ENCODE data around the gene CALR3.
A peak's percentile ranks its signal among the peaks of the same experiment; 100 is the strongest.

The CALR3 gene

DNA sequence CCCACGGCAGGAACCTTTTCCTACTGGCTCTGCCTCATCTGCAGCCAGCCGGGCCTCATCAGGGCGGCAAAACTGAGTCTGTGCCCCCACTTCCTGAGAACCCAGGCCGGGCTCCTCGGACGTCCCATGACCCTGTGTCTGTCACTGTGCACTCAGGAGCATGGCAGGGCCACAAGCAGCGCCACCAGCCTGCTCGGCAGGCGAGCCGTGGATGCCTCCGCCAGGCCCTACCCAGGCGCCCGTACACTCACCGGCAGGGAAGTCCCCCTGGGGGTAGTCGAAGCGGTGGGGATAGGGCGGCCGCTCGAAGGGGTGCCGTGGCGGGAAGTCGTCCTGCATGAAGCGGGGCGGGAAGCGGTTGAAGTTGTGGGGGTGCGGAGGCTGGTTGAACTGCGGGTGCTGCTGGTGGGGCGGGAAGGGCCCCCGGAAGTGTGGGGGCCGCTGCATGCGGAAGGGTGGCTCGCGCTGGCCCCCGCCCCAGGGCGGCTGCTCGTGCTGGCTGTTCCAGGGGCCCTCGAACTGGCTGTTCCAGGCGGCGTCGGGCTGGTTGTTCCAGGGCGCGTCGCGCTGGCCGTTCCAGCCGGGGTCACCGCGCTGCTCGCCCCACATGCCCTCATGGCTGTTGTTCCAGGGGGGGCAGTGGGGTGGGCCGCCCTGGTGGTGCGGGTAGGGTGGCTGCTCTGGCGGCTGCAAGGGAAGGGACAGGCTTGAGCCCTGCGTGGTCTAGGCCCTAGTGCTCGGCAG, 29.2 kb upstream of the CALR3 start:
- FAIRE-seq (no peak), DNase-seq (ENCODE audit: insufficient read length, low spot score) (no peak)
- TF ChIP-seq POLR2A (IDR thresholded peaks at IDR 0.05; ENCODE audit: low read depth, low read length) (no peak), PAX5 (IDR thresholded peaks at IDR 0.05; ENCODE audit: insufficient read depth, low read length, severe bottlenecking) (no peak), POLR2AphosphoS5 (IDR thresholded peaks at IDR 0.05; ENCODE audit: low read depth, low read length) (no peak), SPI1 (IDR thresholded peaks at IDR 0.05; ENCODE audit: low read depth, low read length) (no peak), TAF1 (IDR thresholded peaks at IDR 0.05; ENCODE audit: low read depth, low read length) (no peak), POU2F2 (IDR thresholded peaks at IDR 0.05; ENCODE audit: low read depth, low read length) (no peak)

DNA sequence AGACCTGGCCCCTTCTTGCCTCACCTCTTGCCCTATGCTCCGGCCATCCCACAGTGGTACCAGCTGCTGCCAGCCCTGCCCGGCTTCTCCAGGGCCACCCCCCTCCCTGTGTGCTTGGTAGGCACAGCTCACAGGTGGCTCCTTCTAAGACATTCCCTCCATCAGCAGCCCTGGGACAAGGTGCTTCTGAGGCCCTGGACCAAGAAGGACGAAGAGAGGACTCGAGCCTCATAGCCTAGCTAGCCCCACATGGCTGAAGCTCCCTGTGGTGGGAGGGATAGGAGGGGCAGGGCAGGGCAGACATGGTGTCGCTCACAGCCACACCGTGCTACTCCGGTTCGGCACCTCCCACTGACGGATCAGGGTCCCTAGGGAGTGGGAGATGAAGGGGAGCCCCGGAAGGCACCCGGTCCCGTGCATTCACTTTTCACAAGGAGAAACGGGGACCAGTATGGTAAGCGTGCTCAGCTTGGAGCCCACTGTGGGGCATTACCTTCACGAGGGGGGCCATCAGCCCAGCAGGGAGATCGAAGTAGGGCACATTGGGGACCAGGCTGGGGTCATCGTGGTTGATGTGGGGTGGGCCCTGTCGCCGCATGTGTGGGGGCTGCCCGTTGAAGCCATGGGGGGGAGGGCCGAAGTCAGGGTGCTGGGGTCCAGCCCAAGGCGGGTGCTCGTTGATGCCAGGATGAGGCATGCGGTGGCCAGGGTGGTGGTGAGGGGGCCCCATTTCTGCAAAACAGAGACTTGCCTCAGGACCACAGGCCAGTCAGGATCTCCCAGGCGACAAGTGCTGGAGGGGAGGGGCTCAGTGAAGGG, 26.8 kb upstream of the CALR3 start:
- no peak for TF ChIP-seq POU2F2 (IDR thresholded peaks at IDR 0.05; ENCODE audit: low read depth, low read length)
- no peak for TF ChIP-seq SPI1 (IDR thresholded peaks at IDR 0.05; ENCODE audit: low read depth, low read length)
- no peak for TF ChIP-seq POLR2A (IDR thresholded peaks at IDR 0.05; ENCODE audit: low read depth, low read length)
- TF ChIP-seq TAF1 (IDR thresholded peaks at IDR 0.05; ENCODE audit: low read depth, low read length): no peak
- TF ChIP-seq PAX5 (IDR thresholded peaks at IDR 0.05; ENCODE audit: insufficient read depth, low read length, severe bottlenecking): no peak
- TF ChIP-seq POLR2AphosphoS5 (IDR thresholded peaks at IDR 0.05; ENCODE audit: low read depth, low read length): no peak
- FAIRE-seq: no peak
- DNase-seq (ENCODE audit: insufficient read length, low spot score): no peak

DNA sequence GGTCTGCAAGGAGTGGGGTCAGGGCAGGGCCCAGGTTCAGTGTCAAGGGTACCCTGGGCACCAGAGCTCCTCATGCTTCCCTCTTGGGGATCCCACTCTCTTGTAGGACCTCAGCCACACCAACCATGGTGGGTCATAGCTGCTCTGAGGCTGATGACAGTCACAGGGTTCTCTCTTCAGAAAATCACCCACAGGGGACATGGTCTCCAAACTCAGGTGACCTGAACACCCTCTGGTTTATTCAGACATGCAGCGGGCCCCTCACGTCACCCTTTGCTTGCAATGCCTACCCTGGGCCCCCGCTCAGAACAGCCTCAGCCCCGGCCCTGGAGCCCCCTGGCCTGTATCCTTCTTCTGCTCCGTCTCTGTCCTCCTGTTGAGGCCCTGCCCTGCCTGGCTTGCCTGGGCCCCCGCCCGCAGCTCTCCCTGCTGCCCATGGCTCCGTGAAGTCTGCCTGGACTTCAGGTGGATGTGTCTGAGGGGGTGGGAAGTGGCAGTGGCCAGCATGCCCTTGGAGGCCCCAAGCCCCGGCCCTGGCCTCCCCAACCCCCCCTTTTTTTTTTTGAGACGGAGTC, 25.8 kb upstream of the CALR3 start:
- no peak for FAIRE-seq
- TF ChIP-seq POU2F2 (IDR thresholded peaks at IDR 0.05; ENCODE audit: low read depth, low read length): no peak
- no peak for TF ChIP-seq POLR2A (IDR thresholded peaks at IDR 0.05; ENCODE audit: low read depth, low read length)
- no peak for TF ChIP-seq PAX5 (IDR thresholded peaks at IDR 0.05; ENCODE audit: insufficient read depth, low read length, severe bottlenecking)
- no peak for TF ChIP-seq TAF1 (IDR thresholded peaks at IDR 0.05; ENCODE audit: low read depth, low read length)
- TF ChIP-seq SPI1 (IDR thresholded peaks at IDR 0.05; ENCODE audit: low read depth, low read length): no peak
- no peak for TF ChIP-seq POLR2AphosphoS5 (IDR thresholded peaks at IDR 0.05; ENCODE audit: low read depth, low read length)
- no peak for DNase-seq (ENCODE audit: insufficient read length, low spot score)

DNA sequence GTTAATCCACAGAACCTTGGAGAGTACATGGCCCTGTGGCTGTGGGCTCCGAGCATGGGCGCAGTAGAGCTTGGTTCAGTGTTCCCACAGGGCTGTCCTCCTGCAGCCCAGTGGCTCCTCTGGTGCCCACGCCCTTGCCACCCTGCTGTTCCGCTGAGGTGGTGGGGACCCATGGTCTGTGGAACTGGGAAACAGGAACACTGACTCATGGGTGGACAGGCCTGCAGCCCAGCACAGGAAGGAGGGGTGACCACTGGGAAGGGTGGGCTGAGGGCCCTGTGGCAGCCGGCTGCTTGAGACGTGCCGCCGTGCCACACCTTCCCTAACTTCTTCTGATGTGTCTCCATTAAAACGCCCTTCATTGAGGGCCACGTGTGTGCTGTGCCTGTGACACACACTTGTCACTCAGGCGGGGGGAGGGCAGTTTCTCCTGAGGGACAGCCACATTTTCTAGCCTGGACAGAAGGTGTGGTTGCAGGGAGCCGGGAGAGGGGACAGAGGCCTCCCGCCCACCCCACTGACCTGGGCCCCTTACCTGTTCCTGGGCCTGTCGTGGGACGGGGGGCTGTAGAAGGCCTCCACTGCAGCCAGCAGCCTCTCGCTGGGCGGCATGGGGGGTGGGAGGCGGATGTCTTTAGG, 25.1 kb upstream of the CALR3 start:
- DNase-seq (ENCODE audit: insufficient read length, low spot score) (no peak), FAIRE-seq (no peak)
- TF ChIP-seq PAX5 (IDR thresholded peaks at IDR 0.05; ENCODE audit: insufficient read depth, low read length, severe bottlenecking) (no peak), POLR2A (IDR thresholded peaks at IDR 0.05; ENCODE audit: low read depth, low read length) (no peak; the same call in 1 of the 2 replicates), POLR2AphosphoS5 (IDR thresholded peaks at IDR 0.05; ENCODE audit: low read depth, low read length) (no peak; the same call in 1 of the 2 replicates), TAF1 (IDR thresholded peaks at IDR 0.05; ENCODE audit: low read depth, low read length) (no peak), SPI1 (IDR thresholded peaks at IDR 0.05; ENCODE audit: low read depth, low read length) (no peak), POU2F2 (IDR thresholded peaks at IDR 0.05; ENCODE audit: low read depth, low read length) (no peak)

DNA sequence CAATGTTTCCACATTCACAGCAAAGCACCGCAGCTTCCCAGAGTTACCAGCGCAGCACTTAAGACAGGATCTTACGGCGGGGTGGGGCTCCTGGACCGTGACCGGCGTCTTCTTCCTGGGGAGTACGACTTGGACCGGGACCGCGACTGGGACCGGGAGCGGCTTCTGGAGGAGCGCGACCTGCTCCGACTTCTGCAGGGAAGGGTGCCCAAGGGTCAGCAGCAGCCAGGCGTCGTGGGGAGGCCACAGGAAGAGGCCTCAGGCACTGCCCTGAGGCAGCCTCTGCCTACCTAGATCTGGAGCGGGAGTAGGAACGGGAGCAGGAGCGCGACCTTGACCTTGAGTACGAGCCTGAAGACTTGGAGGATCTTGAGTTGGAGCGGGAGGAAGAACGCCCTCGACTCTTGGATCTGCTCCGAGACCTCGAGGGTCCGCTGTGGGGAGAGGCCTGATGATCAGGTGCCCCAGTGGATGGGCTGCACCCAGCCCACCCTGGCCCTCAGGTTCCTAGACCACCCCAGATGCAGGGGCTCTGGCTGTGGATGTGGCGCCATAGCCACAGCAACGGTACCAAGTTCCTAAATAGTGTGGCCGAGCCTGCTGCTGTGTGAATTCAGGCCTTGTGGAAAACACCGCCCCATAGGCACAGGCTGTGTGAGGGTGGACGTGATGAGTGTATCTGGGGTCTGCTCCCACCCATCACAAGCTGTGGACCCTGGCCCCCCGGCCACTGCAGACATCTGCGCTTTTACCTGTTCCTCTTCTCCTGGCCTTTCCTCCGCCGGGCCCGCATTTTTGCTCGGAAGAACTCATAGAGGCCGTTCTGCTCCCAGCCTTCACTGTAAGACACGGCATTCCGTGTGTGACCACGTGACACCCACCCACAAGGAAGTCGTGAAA, 24.4 kb upstream of the CALR3 start:
- DNase-seq (ENCODE audit: insufficient read length, low spot score) (no peak), FAIRE-seq (no peak)
- TF ChIP-seq TAF1 (IDR thresholded peaks at IDR 0.05; ENCODE audit: low read depth, low read length): no peak
- peak; percentile 39; the same call in 1 of the 2 replicates for TF ChIP-seq POLR2A (IDR thresholded peaks at IDR 0.05; ENCODE audit: low read depth, low read length)

DNA sequence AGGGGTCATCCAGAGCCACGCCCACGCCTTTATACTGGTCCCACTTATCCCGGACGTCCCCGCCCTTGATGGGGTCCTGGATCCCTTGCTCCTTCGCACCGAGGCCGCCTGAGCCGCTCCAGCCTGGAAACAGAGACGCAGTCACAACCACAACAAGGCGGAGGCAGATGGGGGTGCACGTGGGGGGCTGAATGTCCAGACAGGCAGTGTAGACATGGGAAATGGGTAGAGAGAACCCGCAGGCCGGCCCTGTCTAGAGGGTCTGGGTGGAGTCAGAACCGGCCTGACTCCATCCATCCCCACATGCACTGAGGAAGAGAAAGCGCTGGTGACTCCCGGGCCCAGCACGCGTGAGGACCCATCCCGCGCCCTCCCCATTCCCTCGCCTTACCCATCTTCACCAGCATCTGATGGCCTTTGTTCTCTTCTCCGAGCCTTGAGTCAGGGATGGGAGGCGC, 23.3 kb upstream of the CALR3 start:
- no peak for FAIRE-seq
- no peak for DNase-seq (ENCODE audit: insufficient read length, low spot score)
- TF ChIP-seq POU2F2 (IDR thresholded peaks at IDR 0.05; ENCODE audit: low read depth, low read length) (no peak), TAF1 (IDR thresholded peaks at IDR 0.05; ENCODE audit: low read depth, low read length) (no peak), SPI1 (IDR thresholded peaks at IDR 0.05; ENCODE audit: low read depth, low read length) (no peak), POLR2A (IDR thresholded peaks at IDR 0.05; ENCODE audit: low read depth, low read length) (no peak), POLR2AphosphoS5 (IDR thresholded peaks at IDR 0.05; ENCODE audit: low read depth, low read length) (no peak; the same call in 1 of the 2 replicates), PAX5 (IDR thresholded peaks at IDR 0.05; ENCODE audit: insufficient read depth, low read length, severe bottlenecking) (no peak)

DNA sequence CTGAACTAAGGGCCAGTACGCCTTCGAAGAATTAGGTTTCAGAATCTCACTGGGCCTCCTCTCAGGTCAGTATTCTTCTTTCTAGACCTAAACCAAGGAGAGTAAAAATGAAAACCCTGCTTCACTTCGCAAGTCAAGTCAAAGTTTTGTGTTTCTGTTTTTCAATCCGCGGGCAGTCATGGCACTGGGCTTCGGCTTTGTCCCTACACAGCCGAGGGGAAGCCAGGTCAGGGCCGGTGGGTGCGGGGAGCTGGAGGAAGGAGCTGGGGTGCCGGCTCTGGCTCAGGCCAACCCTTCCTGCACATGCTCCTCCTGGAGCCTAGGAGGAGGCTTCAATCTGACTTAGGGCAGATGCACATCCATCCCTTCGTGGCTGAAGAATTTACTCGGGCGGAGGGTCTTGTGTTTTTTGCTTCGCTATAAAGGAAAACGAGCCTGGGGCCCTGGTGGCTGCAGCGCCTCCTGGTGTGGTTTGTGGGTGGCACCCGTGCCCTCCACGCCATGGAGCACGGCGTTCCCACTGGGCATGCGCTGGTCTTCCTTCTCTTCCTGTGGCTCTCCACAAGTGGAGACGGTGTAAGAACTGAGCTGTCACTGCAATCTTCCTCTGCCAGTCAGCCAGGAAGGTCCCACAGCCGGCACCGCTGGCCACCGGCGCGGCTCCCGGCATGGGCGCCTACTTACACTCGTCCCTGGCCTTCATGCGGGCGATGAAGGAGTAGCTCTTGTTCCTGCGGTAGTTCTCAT, 22.7 kb upstream of the CALR3 start:
- FAIRE-seq: no peak
- TF ChIP-seq SPI1 (IDR thresholded peaks at IDR 0.05; ENCODE audit: low read depth, low read length): no peak
- no peak for TF ChIP-seq PAX5 (IDR thresholded peaks at IDR 0.05; ENCODE audit: insufficient read depth, low read length, severe bottlenecking)
- TF ChIP-seq POLR2AphosphoS5 (IDR thresholded peaks at IDR 0.05; ENCODE audit: low read depth, low read length): no peak
- TF ChIP-seq POU2F2 (IDR thresholded peaks at IDR 0.05; ENCODE audit: low read depth, low read length): no peak
- TF ChIP-seq TAF1 (IDR thresholded peaks at IDR 0.05; ENCODE audit: low read depth, low read length): no peak

DNA sequence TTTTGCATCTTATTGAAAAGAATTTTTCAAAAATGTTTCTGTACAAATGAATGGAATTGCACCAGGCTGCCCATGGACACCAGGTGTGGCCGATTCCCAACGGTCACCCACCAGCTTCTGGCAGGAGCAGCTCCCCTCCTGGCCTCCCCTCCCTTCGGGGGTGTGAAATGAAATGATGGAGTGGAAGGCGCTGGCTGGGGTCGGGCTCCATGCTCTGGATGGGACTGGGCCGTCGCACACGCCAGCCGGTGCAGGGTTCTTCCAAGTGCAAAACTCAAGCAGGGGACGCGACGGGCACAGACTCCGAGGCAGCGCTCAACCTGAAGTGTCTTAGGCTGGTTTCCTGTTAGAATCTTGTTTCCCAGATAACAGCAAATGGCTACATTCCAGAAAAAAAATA, 22.1 kb upstream of the CALR3 start:
- FAIRE-seq: no peak
- no peak for DNase-seq (ENCODE audit: insufficient read length, low spot score)
- TF ChIP-seq TAF1 (IDR thresholded peaks at IDR 0.05; ENCODE audit: low read depth, low read length): no peak
- TF ChIP-seq POLR2A (IDR thresholded peaks at IDR 0.05; ENCODE audit: low read depth, low read length): no peak
- TF ChIP-seq POLR2AphosphoS5 (IDR thresholded peaks at IDR 0.05; ENCODE audit: low read depth, low read length): no peak; the same call in 1 of the 2 replicates
- no peak for TF ChIP-seq SPI1 (IDR thresholded peaks at IDR 0.05; ENCODE audit: low read depth, low read length)
- TF ChIP-seq PAX5 (IDR thresholded peaks at IDR 0.05; ENCODE audit: insufficient read depth, low read length, severe bottlenecking): no peak
- TF ChIP-seq POU2F2 (IDR thresholded peaks at IDR 0.05; ENCODE audit: low read depth, low read length): no peak

More for the DNA sequence above, 22.7 kb upstream of the CALR3 start:
- no peak for DNase-seq (ENCODE audit: insufficient read length, low spot score)
